Neural cell (in vitro differentiated cells): ENCODE results near the gene LNX1. TPM values are rescaled to one million over a fixed set of nuclear protein-coding genes. Genes with fewer than 3 reads are reported as not detected.

Experiments
- H2AFZ ChIP-seq: fragments of 200-600, 300-800 bp; sonication (generic), shearing (Covaris generic); 2 replicates; pipeline ENCODE4 v1.6.0; 2014; ENCODE audit warnings: low read depth, mild to moderate bottlenecking, antibody characterized with exemption, low read length, moderate library complexity
- H3F3A ChIP-seq: fragments of 200-600 bp; shearing (Covaris generic); 2 replicates; pipeline ENCODE4 v1.6.1; 2016; ENCODE audit warnings: mild to moderate bottlenecking, moderate library complexity, mixed read lengths, antibody characterized with exemption, low read length; ENCODE audit not compliant: insufficient read depth, poor library complexity, severe bottlenecking
- H3K27ac ChIP-seq: fragments of 200-600, 300-800 bp; sonication (generic), shearing (Covaris generic); 2 replicates; pipeline ENCODE4 v1.5.1; 2014; ENCODE audit warnings: mild to moderate bottlenecking, low read length, moderate library complexity
- H3K27me3 ChIP-seq: fragments of 300-800, 200-600 bp; sonication (generic), shearing (Covaris generic); 2 replicates; pipeline ENCODE4 v1.6.0; 2014; ENCODE audit warnings: mild to moderate bottlenecking, low read depth, low read length, moderate library complexity; ENCODE audit not compliant: insufficient read depth
- H3K36me3 ChIP-seq: fragments of 300-800, 200-600 bp; sonication (generic), shearing (Covaris generic); 2 replicates; pipeline ENCODE4 v1.5.1; 2014; ENCODE audit warnings: mild to moderate bottlenecking, antibody characterized with exemption, low read length, moderate library complexity; ENCODE audit not compliant: insufficient read depth
- H3K4me2 ChIP-seq: fragments of 300-800, 200-600 bp; sonication (generic), shearing (Covaris generic); 2 replicates; pipeline ENCODE4 v1.6.0; 2014; ENCODE audit warnings: mild to moderate bottlenecking, low read length
- H3K4me3 ChIP-seq: fragments of 300-800, 200-600 bp; sonication (generic), shearing (Covaris generic); 2 replicates; pipeline ENCODE4 v1.5.1; 2014; ENCODE audit warnings: mild to moderate bottlenecking, low read length, moderate library complexity
- H3K79me2 ChIP-seq: fragments of 200-600 bp; shearing (Covaris generic); replicated peaks from 2 replicates; pipeline ENCODE4 v1.6.0; 2014; ENCODE audit warnings: mild to moderate bottlenecking, low read length, moderate library complexity; ENCODE audit not compliant: insufficient read depth
- H3K9ac ChIP-seq: fragments of 300-800, 200-600 bp; sonication (generic), shearing (Covaris generic); 2 replicates; pipeline ENCODE4 v1.6.1; 2016; ENCODE audit warnings: mild to moderate bottlenecking, low read length, mixed read lengths
- H3K9me2 ChIP-seq: fragments of 200-600 bp; shearing (Covaris generic); 2 replicates; pipeline ENCODE4 v1.6.1; 2016; ENCODE audit warnings: mild to moderate bottlenecking, low read length, mixed read lengths; ENCODE audit not compliant: insufficient read depth
- H3K9me3 ChIP-seq: fragments of 200-600, 300-800 bp; sonication (generic), shearing (Covaris generic); 2 replicates; pipeline ENCODE4 v1.6.1; 2016; ENCODE audit warnings: mild to moderate bottlenecking, mixed run types, low read length, moderate library complexity, mixed read lengths
- H4K20me1 ChIP-seq: fragments of 200-600 bp; shearing (Covaris generic); 2 replicates; pipeline ENCODE4 v1.6.1; 2016; ENCODE audit warnings: mild to moderate bottlenecking, mixed run types; ENCODE audit not compliant: insufficient read depth
- CTCF ChIP-seq: fragments of 450-650 bp; IDR thresholded peaks from 2 replicates; pipeline ENCODE4 v1.5.1; 2014; ENCODE audit warnings: antibody characterized with exemption, mild to moderate bottlenecking, moderate library complexity; ENCODE audit not compliant: poor library complexity, severe bottlenecking
- EP300 ChIP-seq: fragments of 450-650 bp; conservative IDR thresholded peaks from 2 replicates; pipeline ENCODE4 v1.6.1; 2014; ENCODE audit warnings: antibody characterized with exemption, mild to moderate bottlenecking, moderate library complexity; ENCODE audit not compliant: poor library complexity, severe bottlenecking
- EZH2 ChIP-seq: fragments of 200-600, 300-800 bp; shearing (Covaris generic), sonication (generic); IDR thresholded peaks from 2 replicates; pipeline ENCODE4 v1.6.1; 2014; ENCODE audit warnings: antibody characterized with exemption, low read length, borderline replicate concordance, mild to moderate bottlenecking; ENCODE audit not compliant: insufficient read depth, poor library complexity, severe bottlenecking
- MXI1 ChIP-seq: fragments of 450-650 bp; conservative IDR thresholded peaks from 2 replicates; pipeline ENCODE4 v1.6.1; 2014; ENCODE audit warnings: antibody characterized with exemption, mild to moderate bottlenecking; ENCODE audit not compliant: poor library complexity, severe bottlenecking
- POLR2AphosphoS5 ChIP-seq: IDR thresholded peaks from 2 replicates; pipeline ENCODE4 v1.6.1; 2012
- RAD21 ChIP-seq: fragments of 450-650 bp; conservative IDR thresholded peaks from 2 replicates; pipeline ENCODE4 v1.6.1; 2014; ENCODE audit warnings: antibody characterized with exemption, mild to moderate bottlenecking, moderate library complexity
- REST ChIP-seq: IDR thresholded peaks from 2 replicates; pipeline ENCODE4 v1.6.1; 2012; ENCODE audit warnings: borderline replicate concordance
- SMC3 ChIP-seq: fragments of 450-650 bp; conservative IDR thresholded peaks from 2 replicates; pipeline ENCODE4 v1.6.1; 2014; ENCODE audit warnings: antibody characterized with exemption, mild to moderate bottlenecking, moderate library complexity; ENCODE audit not compliant: poor library complexity
- TAF1 ChIP-seq: IDR thresholded peaks from 2 replicates; pipeline ENCODE4 v1.6.1; 2012; ENCODE audit warnings: low read depth
- polyA plus RNA-seq: library from polyadenylated mRNA; depleted of rRNA; stranded (reverse); fragments of >200 nt; gene quantifications from 2 replicates; pipeline ENCODE4 v1.2.3, GENCODE V29; 2014

The LNX1 gene
- polyA plus RNA-seq, 1 donor from 2014 or later, result 3.4 TPM

DNA sequence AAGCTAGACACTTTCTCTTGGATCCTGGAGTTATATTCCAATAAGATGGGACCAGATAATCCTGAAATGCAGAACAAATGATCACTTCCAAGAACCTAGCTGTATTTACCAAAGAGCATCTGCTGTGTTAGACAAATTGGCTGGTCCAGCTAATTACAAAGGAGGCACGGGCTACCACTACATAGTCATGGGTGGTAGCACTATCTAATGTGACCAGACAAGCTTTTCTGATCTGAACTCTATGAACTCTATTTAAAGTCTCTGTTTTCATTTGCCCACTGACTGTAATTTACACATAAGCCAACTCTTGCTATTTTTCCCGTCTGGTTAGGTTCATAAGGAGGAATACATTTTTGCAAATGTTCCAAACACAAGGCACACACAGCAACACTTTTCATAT, 34.6 kb downstream of the LNX1 start:
- H3K9ac ChIP-seq, result peak overlapping the region; percentile 62
- no peaks in the 10 kb centered on the region for H3K36me3 ChIP-seq
- no peaks in the 10 kb centered on the region for H3K9me3 ChIP-seq
- peak overlapping the region; percentile 22 for H3K4me2 ChIP-seq
- H3K27ac ChIP-seq, result peak overlapping the region; percentile 85
- no peak overlapping the region for H2AFZ ChIP-seq
- no peaks in the 10 kb centered on the region for H3K9me2 ChIP-seq
- H3K79me2 ChIP-seq, result no peaks in the 10 kb centered on the region
- H3K4me3 ChIP-seq, result peak overlapping the region; percentile 51
- TF ChIP-seq EP300 (no peak), EZH2 (no peak), TAF1 (no peak), REST (no peak), POLR2AphosphoS5 (no peak), SMC3 (no peak), RAD21 (no peak), CTCF (no peak), MXI1 (no peak)
- no peaks in the 10 kb centered on the region for H4K20me1 ChIP-seq
- no peaks in the 10 kb centered on the region for H3F3A ChIP-seq
- no peaks in the 10 kb centered on the region for H3K27me3 ChIP-seq

DNA sequence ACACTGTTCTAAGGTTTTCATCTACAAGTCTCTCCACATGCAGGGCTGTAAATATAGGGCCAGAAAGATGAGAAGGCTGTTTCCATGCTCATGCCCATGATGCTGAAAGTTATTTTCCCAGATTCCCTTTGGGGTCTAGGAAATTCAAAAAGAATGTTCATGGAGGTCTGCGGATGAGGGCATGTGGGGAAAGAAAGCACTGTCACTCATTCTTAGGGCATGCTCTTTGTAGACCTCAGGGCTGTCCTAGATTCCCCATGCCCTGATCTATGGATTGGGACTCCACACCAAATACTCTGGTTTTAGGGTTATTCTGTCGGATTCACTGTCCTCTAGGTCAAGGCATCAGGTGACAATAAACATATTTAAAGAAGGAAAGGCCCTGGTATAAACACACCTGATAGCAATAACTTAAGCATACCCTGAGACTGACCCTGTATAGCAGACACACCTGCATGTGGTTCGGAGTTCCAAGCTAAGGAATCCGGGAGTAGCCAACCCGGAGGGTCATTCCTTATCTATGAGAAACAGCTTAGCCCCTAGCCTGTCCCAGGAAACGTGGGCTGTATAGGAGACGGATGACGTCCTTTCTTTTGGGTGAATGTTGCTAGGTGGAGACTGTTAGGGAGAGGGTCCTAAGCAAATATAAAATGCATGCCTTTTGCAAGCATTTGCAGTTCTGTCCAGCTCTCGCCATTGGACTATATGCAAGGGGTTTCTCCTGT, 37.6 kb downstream of the LNX1 start:
- Histone ChIP-seq H3K9ac (no peak overlapping the region), H3K36me3 (no peaks in the 10 kb centered on the region), H4K20me1 (no peaks in the 10 kb centered on the region), H3K27me3 (no peaks in the 10 kb centered on the region), H3K9me3 (no peaks in the 10 kb centered on the region), H3K4me2 (no peak overlapping the region), H3F3A (no peaks in the 10 kb centered on the region), H3K79me2 (no peaks in the 10 kb centered on the region), H3K4me3 (no peak overlapping the region), H2AFZ (no peak overlapping the region), H3K9me2 (no peaks in the 10 kb centered on the region), H3K27ac (no peak overlapping the region)
- TF ChIP-seq TAF1, result no peak
- no peak for TF ChIP-seq CTCF
- no peak for TF ChIP-seq SMC3
